GM23338 (cell line): ENCODE results near the gene CDKN2A.

Experiments used
- CREB1 ChIP-seq: fragments of 250-450 bp; sonication (Bioruptor Pico); IDR thresholded peaks from 2 replicates; pipeline ENCODE4 v1.5.0; 2020; ENCODE audit warnings: low read depth, mild to moderate bottlenecking, moderate library complexity
- EZH2 ChIP-seq: fragments of 200-600 bp; sonication (generic); IDR thresholded peaks from one replicate; pipeline ENCODE4 v1.8.0; 2017; ENCODE audit warnings: antibody characterized with exemption, mild to moderate bottlenecking, low read depth; ENCODE audit not compliant: unreplicated experiment
- EZH2phosphoT487 ChIP-seq: fragments of 200-600 bp; sonication (generic); IDR thresholded peaks from one replicate; pipeline ENCODE4 v1.8.1; 2018; ENCODE audit warnings: antibody characterized with exemption; ENCODE audit not compliant: unreplicated experiment
- JUNB ChIP-seq: IDR thresholded peaks from one replicate; pipeline ENCODE4 v1.6.1; 2016; ENCODE audit warnings: antibody characterized with exemption; ENCODE audit not compliant: unreplicated experiment
- NANOG ChIP-seq: IDR thresholded peaks from 2 replicates; pipeline ENCODE4 v1.6.1; 2016; ENCODE audit warnings: antibody characterized with exemption, borderline replicate concordance
- POLR2AphosphoS5 ChIP-seq: IDR thresholded peaks from 2 replicates; pipeline ENCODE4 v1.6.1; 2016; ENCODE audit warnings: antibody characterized with exemption, low read depth
- REST ChIP-seq: IDR thresholded peaks from one replicate; pipeline ENCODE4 v1.6.1; 2018; ENCODE audit warnings: antibody characterized with exemption; ENCODE audit not compliant: unreplicated experiment
- STAT1 ChIP-seq: IDR thresholded peaks from one replicate; pipeline ENCODE4 v1.6.1; 2016; ENCODE audit warnings: antibody characterized with exemption; ENCODE audit not compliant: unreplicated experiment
- ZNF331 ChIP-seq: fragments of 250-450 bp; sonication (Bioruptor Pico); IDR thresholded peaks from 2 replicates; pipeline ENCODE4 v1.5.0; 2020; ENCODE audit warnings: low read depth, mild to moderate bottlenecking, moderate library complexity
- TF ChIP-seq, protein P1 (sequence below), 2 experiments: fragments of 200-600 bp in 1 of 2; sonication (generic) in 1 of 2; conservative IDR thresholded peaks; 2 replicates each; pipeline versions ENCODE4 v1.5.1 to v1.6.1; 2016 to 2017; ENCODE audit warnings: antibody characterized with exemption in 2 of 2, low read depth in 2 of 2, mild to moderate bottlenecking in 2 of 2, moderate library complexity in 1 of 2
- TF ChIP-seq, protein P2 (sequence below): fragments of 250-450 bp; sonication (Bioruptor Pico); IDR thresholded peaks from 2 replicates; pipeline ENCODE4 v1.5.0; 2020; ENCODE audit warnings: mild to moderate bottlenecking, moderate library complexity

- TF ChIP-seq, protein P1, sequence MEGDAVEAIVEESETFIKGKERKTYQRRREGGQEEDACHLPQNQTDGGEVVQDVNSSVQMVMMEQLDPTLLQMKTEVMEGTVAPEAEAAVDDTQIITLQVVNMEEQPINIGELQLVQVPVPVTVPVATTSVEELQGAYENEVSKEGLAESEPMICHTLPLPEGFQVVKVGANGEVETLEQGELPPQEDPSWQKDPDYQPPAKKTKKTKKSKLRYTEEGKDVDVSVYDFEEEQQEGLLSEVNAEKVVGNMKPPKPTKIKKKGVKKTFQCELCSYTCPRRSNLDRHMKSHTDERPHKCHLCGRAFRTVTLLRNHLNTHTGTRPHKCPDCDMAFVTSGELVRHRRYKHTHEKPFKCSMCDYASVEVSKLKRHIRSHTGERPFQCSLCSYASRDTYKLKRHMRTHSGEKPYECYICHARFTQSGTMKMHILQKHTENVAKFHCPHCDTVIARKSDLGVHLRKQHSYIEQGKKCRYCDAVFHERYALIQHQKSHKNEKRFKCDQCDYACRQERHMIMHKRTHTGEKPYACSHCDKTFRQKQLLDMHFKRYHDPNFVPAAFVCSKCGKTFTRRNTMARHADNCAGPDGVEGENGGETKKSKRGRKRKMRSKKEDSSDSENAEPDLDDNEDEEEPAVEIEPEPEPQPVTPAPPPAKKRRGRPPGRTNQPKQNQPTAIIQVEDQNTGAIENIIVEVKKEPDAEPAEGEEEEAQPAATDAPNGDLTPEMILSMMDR (conservative IDR thresholded peaks at IDR 0.05; ENCODE audit: low read depth in 2 of 2) = no peak
- no peak for TF ChIP-seq POLR2AphosphoS5
- TF ChIP-seq, protein P2, sequence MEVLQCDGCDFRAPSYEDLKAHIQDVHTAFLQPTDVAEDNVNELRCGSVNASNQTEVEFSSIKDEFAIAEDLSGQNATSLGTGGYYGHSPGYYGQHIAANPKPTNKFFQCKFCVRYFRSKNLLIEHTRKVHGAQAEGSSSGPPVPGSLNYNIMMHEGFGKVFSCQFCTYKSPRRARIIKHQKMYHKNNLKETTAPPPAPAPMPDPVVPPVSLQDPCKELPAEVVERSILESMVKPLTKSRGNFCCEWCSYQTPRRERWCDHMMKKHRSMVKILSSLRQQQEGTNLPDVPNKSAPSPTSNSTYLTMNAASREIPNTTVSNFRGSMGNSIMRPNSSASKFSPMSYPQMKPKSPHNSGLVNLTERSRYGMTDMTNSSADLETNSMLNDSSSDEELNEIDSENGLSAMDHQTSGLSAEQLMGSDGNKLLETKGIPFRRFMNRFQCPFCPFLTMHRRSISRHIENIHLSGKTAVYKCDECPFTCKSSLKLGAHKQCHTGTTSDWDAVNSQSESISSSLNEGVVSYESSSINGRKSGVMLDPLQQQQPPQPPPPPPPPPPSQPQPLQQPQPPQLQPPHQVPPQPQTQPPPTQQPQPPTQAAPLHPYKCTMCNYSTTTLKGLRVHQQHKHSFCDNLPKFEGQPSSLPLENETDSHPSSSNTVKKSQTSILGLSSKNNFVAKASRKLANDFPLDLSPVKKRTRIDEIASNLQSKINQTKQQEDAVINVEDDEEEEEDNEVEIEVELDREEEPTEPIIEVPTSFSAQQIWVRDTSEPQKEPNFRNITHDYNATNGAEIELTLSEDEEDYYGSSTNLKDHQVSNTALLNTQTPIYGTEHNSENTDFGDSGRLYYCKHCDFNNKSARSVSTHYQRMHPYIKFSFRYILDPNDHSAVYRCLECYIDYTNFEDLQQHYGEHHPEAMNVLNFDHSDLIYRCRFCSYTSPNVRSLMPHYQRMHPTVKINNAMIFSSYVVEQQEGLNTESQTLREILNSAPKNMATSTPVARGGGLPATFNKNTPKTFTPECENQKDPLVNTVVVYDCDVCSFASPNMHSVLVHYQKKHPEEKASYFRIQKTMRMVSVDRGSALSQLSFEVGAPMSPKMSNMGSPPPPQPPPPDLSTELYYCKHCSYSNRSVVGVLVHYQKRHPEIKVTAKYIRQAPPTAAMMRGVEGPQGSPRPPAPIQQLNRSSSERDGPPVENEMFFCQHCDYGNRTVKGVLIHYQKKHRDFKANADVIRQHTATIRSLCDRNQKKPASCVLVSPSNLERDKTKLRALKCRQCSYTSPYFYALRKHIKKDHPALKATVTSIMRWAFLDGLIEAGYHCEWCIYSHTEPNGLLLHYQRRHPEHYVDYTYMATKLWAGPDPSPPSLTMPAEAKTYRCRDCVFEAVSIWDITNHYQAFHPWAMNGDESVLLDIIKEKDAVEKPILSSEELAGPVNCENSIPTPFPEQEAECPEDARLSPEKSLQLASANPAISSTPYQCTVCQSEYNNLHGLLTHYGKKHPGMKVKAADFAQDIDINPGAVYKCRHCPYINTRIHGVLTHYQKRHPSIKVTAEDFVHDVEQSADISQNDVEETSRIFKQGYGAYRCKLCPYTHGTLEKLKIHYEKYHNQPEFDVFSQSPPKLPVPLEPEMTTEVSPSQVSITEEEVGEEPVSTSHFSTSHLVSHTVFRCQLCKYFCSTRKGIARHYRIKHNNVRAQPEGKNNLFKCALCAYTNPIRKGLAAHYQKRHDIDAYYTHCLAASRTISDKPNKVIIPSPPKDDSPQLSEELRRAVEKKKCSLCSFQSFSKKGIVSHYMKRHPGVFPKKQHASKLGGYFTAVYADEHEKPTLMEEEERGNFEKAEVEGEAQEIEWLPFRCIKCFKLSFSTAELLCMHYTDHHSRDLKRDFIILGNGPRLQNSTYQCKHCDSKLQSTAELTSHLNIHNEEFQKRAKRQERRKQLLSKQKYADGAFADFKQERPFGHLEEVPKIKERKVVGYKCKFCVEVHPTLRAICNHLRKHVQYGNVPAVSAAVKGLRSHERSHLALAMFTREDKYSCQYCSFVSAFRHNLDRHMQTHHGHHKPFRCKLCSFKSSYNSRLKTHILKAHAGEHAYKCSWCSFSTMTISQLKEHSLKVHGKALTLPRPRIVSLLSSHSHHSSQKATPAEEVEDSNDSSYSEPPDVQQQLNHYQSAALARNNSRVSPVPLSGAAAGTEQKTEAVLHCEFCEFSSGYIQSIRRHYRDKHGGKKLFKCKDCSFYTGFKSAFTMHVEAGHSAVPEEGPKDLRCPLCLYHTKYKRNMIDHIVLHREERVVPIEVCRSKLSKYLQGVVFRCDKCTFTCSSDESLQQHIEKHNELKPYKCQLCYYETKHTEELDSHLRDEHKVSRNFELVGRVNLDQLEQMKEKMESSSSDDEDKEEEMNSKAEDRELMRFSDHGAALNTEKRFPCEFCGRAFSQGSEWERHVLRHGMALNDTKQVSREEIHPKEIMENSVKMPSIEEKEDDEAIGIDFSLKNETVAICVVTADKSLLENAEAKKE (CRISPR knock-in tag) = no peak
- no peak for TF ChIP-seq NANOG
- TF ChIP-seq EZH2phosphoT487 = no peak
- TF ChIP-seq EZH2 = no peak
- TF ChIP-seq REST = no peak
- TF ChIP-seq CREB1 = no peak
- no peak for TF ChIP-seq JUNB
- no peak for TF ChIP-seq ZNF331 (CRISPR knock-in tag)
- no peak for TF ChIP-seq STAT1
Measured at GRCh38 chr9:21964925-21965385, 29.2 kb downstream of the CDKN2A start.
